Measurements from ENCODE around the gene TCP11.

Gene TCP11

DNA sequence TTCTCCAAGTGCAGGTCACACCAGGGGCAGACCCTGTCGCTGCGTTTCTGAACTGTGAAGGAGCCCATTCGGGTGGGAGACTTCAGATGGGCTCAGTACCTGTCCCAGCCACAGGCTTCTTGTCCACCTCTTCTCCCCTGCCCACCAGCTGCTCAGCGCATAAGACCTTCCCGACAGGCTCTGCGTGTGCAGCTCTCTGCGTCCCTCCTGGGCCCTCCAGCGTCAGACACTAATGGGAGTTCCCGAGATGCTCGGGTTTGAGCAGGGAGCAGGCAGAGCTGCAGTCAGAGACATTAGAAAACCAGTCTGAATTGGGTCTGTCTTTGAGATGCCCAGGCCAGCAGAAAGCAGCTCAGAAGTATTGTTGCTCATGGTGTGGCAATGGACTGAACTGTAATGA is 50.4 kb downstream of the TCP11 start:
- no peak for DNase-seq

- no peak for DNase-seq
Observed at GRCh38 chr6:35089935-35090505, 51.1 kb downstream of the TCP11 start.

DNA sequence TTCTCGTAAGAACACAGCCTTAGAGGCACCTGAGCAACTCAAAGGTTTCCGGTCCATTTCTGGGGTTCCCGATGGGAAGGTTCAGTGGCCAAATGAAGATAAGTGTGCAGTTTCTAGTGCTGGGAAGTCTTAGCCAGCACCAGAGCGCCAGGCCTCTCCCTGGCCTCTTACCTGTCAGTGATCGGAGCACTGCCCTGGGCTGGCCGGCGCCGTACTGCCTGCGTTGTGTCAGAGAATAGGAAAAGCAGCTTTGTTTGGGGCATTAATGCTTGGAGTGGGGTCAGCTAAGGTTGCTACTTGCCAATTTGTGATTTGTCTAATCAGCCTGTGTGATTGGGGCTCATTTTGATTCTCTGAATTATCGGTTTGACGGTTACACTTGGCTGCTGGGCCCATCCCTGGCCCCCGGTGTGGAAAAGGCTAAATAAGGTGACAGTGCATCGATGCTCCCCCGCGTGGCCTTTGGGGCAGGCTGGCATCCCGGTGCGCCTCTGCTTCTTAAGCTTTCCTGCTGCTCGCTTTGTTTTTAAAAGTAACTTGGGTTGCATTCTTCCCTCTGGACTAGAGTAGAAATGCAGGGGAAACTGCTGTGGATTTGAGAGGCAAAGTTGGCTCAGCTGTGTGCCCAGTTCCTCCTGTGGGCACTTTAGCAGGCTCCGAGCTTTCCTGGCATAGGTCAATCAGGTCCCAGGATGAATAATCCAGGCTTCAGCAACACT is 51.8 kb downstream of the TCP11 start:
- DNase-seq: no peak

DNA sequence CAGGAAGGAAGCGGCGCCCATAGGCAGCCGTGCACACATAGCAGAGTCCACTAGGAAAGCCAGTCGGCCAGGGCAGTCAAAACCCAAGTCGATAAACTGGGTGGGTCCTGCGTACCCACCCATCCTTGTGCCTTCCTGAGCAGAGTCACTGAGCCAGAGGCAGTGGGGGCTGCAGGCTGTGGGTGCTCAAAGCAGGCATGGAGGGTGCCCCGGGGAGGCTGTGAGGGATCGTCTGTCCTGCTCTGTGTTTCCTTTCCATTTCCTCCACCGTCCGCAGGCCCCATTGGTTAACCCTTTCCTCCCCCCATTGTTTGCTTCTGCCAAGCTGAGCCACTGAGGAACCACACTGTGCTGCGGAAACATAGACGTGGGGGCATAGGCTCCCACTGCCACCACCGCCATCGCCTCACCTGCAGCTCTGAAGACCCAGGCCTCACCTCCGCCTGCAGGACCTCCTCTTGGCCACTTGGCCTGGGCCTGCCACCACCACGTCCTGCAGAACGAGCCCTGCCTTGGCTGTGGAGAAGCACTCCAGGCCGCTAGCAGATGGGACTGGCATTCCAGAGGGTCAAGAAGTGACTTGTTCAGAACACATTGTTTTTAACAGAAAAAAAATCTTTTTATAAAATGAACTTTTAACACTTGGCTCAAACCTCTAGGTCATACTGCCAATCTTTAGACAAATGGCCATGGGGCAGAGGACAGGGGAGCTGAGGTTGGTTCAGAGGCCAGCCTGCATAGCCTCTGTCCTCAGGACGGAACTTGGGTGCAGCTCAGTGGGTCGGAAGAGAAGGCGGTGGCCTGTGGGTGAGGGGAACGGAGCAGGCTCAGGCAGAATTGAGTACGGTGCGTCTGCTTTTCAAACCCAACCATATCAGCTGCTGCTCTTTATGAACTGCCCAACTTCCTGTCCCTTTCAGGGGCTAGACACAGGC is 52.6 kb downstream of the TCP11 start:
- DNase-seq: no peak

GRCh38 chr6:35087361-35088280 is 53.5 kb downstream of the TCP11 start:
- no peak for DNase-seq

GRCh38 chr6:35086636-35087360 is 54.3 kb downstream of the TCP11 start:
- no peak for DNase-seq

GRCh38 chr6:35086282-35086632 is 54.9 kb downstream of the TCP11 start:
- no peak for DNase-seq

- DNase-seq: no peak
Observed at GRCh38 chr6:35085359-35086281, 55.5 kb downstream of the TCP11 start.

GRCh38 chr6:35084511-35085203 is 56.5 kb downstream of the TCP11 start:
- DNase-seq: no peak

GRCh38 chr6:35084041-35084491 is 57.1 kb downstream of the TCP11 start:
- no peak for DNase-seq

DNA sequence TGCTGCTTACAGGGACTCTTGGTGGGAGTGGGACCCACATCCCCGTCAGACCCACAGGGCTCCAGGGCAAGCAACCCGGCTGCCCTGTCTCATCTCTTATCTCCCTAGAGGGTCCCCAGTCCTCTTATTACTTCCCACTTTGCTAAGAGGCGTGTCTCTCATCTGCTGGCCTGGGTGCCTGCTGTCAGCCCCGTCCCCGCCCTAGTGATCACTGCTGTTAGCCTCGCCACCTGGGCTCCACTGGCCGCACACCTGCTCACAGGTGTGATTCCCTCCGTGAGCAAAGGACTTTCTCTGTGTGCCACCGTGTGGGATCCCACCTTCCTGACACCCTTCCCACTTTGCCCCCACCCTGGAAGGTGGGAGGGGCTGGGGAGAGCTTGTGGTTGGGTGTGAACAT is 57.6 kb downstream of the TCP11 start:
- no peak for DNase-seq

GRCh38 chr6:35082733-35083403 is 58.3 kb downstream of the TCP11 start:
- no peak for DNase-seq

DNA sequence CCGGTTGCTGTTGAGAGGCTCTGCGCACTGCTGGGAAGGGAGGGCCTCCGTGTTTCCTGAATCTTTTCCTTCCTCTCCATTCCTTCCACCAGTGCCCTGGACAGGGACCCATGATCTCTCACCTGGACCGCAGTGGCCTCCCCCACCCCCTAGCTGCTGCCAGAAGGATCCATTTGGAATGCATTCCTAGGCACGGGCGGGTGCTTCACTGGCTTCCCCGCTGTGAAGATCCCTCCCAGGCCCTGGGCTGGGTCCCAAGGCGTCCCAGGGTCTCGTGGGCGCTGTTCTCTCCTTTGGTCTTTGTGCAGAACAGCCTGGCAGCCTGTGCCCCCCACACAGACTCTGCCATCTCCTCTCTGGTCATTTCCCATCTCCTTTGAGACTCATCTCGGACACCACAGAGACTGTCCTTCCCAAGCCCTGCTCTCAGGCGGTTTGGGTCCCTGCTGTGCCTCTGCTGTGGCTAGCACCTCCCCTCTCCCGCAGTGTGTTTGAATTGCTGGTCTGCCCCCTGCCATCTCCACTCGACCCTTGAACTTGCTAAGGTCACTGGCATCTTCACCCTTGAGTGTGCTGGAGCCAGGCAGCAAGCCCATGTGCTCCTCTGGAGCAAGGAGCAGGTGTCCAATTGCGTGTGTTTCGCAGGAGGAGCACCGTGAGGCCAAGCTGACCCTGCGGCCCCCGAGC is 59.0 kb downstream of the TCP11 start:
- no peak for DNase-seq

DNA sequence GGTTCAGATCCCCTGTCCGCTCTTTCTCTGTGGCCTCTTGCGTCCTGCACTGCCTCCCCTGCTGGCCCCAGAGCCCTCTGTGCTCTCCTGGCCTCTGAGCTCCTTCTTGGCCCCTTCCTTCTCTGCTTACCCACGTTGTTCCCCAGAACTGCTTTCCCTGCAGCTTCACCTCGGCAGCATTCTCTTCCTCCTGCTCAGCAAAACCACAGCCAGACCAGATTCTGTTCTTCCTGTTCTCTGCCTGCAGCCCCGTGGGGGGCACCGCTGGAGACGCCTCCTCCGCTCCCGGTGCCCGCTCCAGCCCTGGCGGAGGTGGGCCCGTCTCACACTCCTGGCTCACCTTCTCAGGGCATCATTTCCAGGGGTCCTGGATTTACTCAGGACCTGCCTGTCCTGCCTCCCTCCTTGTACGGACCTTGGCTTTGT is 59.7 kb downstream of the TCP11 start:
- no peak for DNase-seq

GRCh38 chr6:35080821-35081425 is 60.2 kb downstream of the TCP11 start:
- DNase-seq: no peak

GRCh38 chr6:35080016-35080680 is 61.0 kb downstream of the TCP11 start:
- no peak for DNase-seq

DNA sequence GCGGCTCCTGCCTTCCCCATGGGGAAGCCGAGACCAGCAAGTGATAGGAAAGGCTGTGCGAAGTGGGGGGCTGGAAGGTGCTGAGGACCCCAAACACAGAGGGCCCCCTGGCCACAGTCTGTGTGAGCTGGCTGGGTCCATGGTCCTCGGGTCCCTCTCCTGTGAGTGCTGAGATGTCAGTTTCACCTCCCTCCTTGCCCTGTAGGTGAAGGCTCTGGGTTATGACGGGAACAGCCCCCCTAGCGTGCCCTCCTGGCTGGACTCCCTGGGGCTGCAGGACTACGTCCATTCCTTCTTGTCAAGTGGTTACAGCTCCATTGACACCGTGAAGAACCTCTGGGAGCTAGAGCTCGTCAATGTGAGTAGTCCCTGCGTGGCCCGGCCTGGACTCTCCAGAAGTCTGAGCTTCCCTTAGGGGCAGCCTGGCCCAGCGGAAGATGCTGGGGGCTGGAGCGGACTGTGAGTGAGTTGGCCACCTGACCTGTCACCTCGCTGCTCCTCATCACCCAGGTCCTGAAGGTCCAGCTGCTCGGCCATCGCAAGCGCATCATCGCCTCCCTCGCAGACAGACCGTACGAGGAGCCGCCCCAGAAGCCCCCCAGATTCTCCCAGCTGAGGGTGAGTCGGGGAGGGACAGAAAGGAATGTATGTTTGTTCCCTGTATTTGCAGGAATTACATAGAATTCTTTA is 61.7 kb downstream of the TCP11 start:
- no peak for DNase-seq
